Astrocyte (in vitro differentiated cells and primary cell): ENCODE measurements around the gene TNRC18. TPM values are rescaled to one million over a fixed set of nuclear protein-coding genes. Genes with fewer than 3 reads are reported as not detected.

Experiments
- DNase-seq: peaks from one replicate; pipeline ENCODE4 v3.0.0-alpha.2; 2010; ENCODE audit warnings: low read depth
- FAIRE-seq: peaks from 2 replicates; lab custom pipeline; 2011; peaks lifted over from hg19 to GRCh38; lab: Jason Lieb, UNC
- H2AFZ ChIP-seq: 2 replicates; pipeline ENCODE4 v1.6.0; 2012; ENCODE audit warnings: low read depth, low read length, inconsistent platforms
- H3K27ac ChIP-seq: 2 replicates; pipeline ENCODE4 v1.5.1; 2011; ENCODE audit warnings: low read depth, low read length, inconsistent platforms
- H3K27me3 ChIP-seq: 2 replicates; pipeline ENCODE4 v1.6.0; 2011; ENCODE audit warnings: low read length, inconsistent platforms; ENCODE audit not compliant: insufficient read depth
- H3K36me3 ChIP-seq: 2 replicates; pipeline ENCODE4 v1.5.1; 2011; ENCODE audit warnings: low read length, inconsistent platforms; ENCODE audit not compliant: insufficient read depth
- H3K4me1 ChIP-seq: 2 replicates; pipeline ENCODE4 v1.5.1; 2011; ENCODE audit warnings: low read length, inconsistent platforms; ENCODE audit not compliant: insufficient read depth
- H3K4me2 ChIP-seq: 2 replicates; pipeline ENCODE4 v1.6.0; 2012; ENCODE audit warnings: low read length, inconsistent platforms
- H3K4me3 ChIP-seq: 2 replicates; pipeline ENCODE4 v1.5.1; 2011; ENCODE audit warnings: low read depth, mild to moderate bottlenecking, low read length, inconsistent platforms; ENCODE audit not compliant: insufficient read depth
- H3K79me2 ChIP-seq: 2 replicates; pipeline ENCODE4 v1.6.0; 2012; ENCODE audit warnings: mild to moderate bottlenecking, low read length, inconsistent platforms; ENCODE audit not compliant: insufficient read depth
- H3K9ac ChIP-seq: 2 replicates; pipeline ENCODE4 v1.6.0; 2012; ENCODE audit warnings: mild to moderate bottlenecking, low read length, inconsistent platforms
- H3K9me3 ChIP-seq: 2 replicates; pipeline ENCODE4 v1.5.1; 2012; ENCODE audit warnings: low read depth, mild to moderate bottlenecking, low read length, inconsistent platforms; ENCODE audit not compliant: insufficient read depth
- H4K20me1 ChIP-seq: 2 replicates; pipeline ENCODE4 v1.6.0; 2012; ENCODE audit warnings: low read length, inconsistent platforms; ENCODE audit not compliant: insufficient read depth
- H3K27ac Mint-ChIP-seq: one replicate; pipeline ENCODE4 v1.8.0; 2021; ENCODE audit warnings: mild to moderate bottlenecking, mixed read lengths; ENCODE audit not compliant: unreplicated experiment
- H3K27me3 Mint-ChIP-seq: one replicate; pipeline ENCODE4 v1.8.0; 2021; ENCODE audit warnings: low read depth, mixed read lengths; ENCODE audit not compliant: unreplicated experiment
- H3K36me3 Mint-ChIP-seq: one replicate; pipeline ENCODE4 v1.8.0; 2021; ENCODE audit warnings: low read depth, mixed read lengths; ENCODE audit not compliant: unreplicated experiment
- H3K4me1 Mint-ChIP-seq: one replicate; pipeline ENCODE4 v1.8.0; 2021; ENCODE audit warnings: low read depth, mixed read lengths; ENCODE audit not compliant: unreplicated experiment
- H3K4me3 Mint-ChIP-seq: one replicate; pipeline ENCODE4 v1.8.0; 2021; ENCODE audit warnings: mild to moderate bottlenecking, moderate library complexity, mixed read lengths; ENCODE audit not compliant: unreplicated experiment
- H3K9me3 Mint-ChIP-seq: one replicate; pipeline ENCODE4 v1.8.0; 2021; ENCODE audit warnings: mild to moderate bottlenecking, mixed read lengths; ENCODE audit not compliant: unreplicated experiment
- CTCF ChIP-seq: IDR thresholded peaks from 2 replicates; pipeline ENCODE4 v1.5.1; 2011; ENCODE audit warnings: low read depth, mild to moderate bottlenecking, inconsistent platforms, low read length, moderate library complexity; ENCODE audit not compliant: insufficient read depth
- EZH2 ChIP-seq: IDR thresholded peaks from 2 replicates; pipeline ENCODE4 v1.6.1; 2012; ENCODE audit warnings: mild to moderate bottlenecking, low read length, inconsistent platforms; ENCODE audit not compliant: insufficient read depth
- total RNA-seq: library from RNA; stranded (reverse); gene quantifications from 2 replicates; pipeline ENCODE4 v1.2.1, GENCODE V29; 2021

Gene TNRC18
- total RNA-seq, 1 donor from 2014 or later, result 84.3 TPM

GRCh38 chr7:5388905-5389433 lies 34.7 kb downstream of the TNRC18 start:
- peaks cover 66% of the 10 kb centered on the region for H4K20me1 ChIP-seq
- Mint-ChIP-seq H3K36me3 (peaks cover 15% of the 10 kb centered on the region), H3K9me3 (no peaks in the 10 kb centered on the region), H3K4me1 (no peaks in the 10 kb centered on the region), H3K27ac (no peak overlapping the region), H3K4me3 (no peak overlapping the region), H3K27me3 (no peaks in the 10 kb centered on the region)
- H3K27ac ChIP-seq, result no peak overlapping the region
- no peak overlapping the region for H3K4me3 ChIP-seq
- no peaks in the 10 kb centered on the region for H3K9me3 ChIP-seq
- no peak overlapping the region for H3K4me2 ChIP-seq
- no peak overlapping the region for H2AFZ ChIP-seq
- no peak for TF ChIP-seq CTCF
- TF ChIP-seq EZH2, result no peak
- DNase-seq (no peak), FAIRE-seq (no peak)
- no peaks in the 10 kb centered on the region for H3K36me3 ChIP-seq
- no peaks in the 10 kb centered on the region for H3K4me1 ChIP-seq
- H3K27me3 ChIP-seq, result no peaks in the 10 kb centered on the region
- H3K9ac ChIP-seq, result no peak overlapping the region
- peaks cover 35% of the 10 kb centered on the region for H3K79me2 ChIP-seq

GRCh38 chr7:5388273-5388901 lies 35.2 kb downstream of the TNRC18 start:
- Histone ChIP-seq H3K27ac (no peak overlapping the region), H3K9ac (no peak overlapping the region), H3K36me3 (no peaks in the 10 kb centered on the region), H3K4me3 (no peak overlapping the region), H3K79me2 (peaks cover 37% of the 10 kb centered on the region), H3K4me1 (no peaks in the 10 kb centered on the region), H3K4me2 (no peak overlapping the region), H2AFZ (no peak overlapping the region), H3K27me3 (no peaks in the 10 kb centered on the region), H4K20me1 (peaks cover 66% of the 10 kb centered on the region), H3K9me3 (no peaks in the 10 kb centered on the region)
- DNase-seq, result no peak
- TF ChIP-seq EZH2 (no peak), CTCF (no peak)
- H3K36me3 Mint-ChIP-seq, result peaks cover 12% of the 10 kb centered on the region
- no peaks in the 10 kb centered on the region for H3K9me3 Mint-ChIP-seq
- H3K4me1 Mint-ChIP-seq, result no peaks in the 10 kb centered on the region
- no peak overlapping the region for H3K4me3 Mint-ChIP-seq
- FAIRE-seq, result no peak
- no peaks in the 10 kb centered on the region for H3K27me3 Mint-ChIP-seq
- no peak overlapping the region for H3K27ac Mint-ChIP-seq

GRCh38 chr7:5387711-5388245 lies 35.9 kb downstream of the TNRC18 start:
- no peaks in the 10 kb centered on the region for H3K36me3 ChIP-seq
- peaks cover 10% of the 10 kb centered on the region for H3K36me3 Mint-ChIP-seq
- no peaks in the 10 kb centered on the region for H3K9me3 Mint-ChIP-seq
- peaks cover under 1% of the 10 kb centered on the region for H3K4me1 ChIP-seq
- H4K20me1 ChIP-seq, result peaks cover 66% of the 10 kb centered on the region
- no peaks in the 10 kb centered on the region for H3K27me3 Mint-ChIP-seq
- DNase-seq (no peak), FAIRE-seq (no peak)
- peaks cover 39% of the 10 kb centered on the region for H3K79me2 ChIP-seq
- no peak overlapping the region for H3K4me3 Mint-ChIP-seq
- H3K9ac ChIP-seq, result no peak overlapping the region
- no peak overlapping the region for H3K27ac ChIP-seq
- no peaks in the 10 kb centered on the region for H3K27me3 ChIP-seq
- TF ChIP-seq EZH2, result no peak
- no peak for TF ChIP-seq CTCF
- H3K4me1 Mint-ChIP-seq, result no peaks in the 10 kb centered on the region
- H3K9me3 ChIP-seq, result no peaks in the 10 kb centered on the region
- no peak overlapping the region for H3K27ac Mint-ChIP-seq
- H2AFZ ChIP-seq, result no peak overlapping the region
- no peak overlapping the region for H3K4me3 ChIP-seq
- H3K4me2 ChIP-seq, result no peak overlapping the region
